Muscle layer of duodenum (tissue), 2 donors: ENCODE data around the gene PIEZO2.
"Not testable (repeated sequence)": the region's sequence is repeated elsewhere in the genome, so short reads cannot be mapped to it uniquely, and the experiment has no call there.

Source experiments
- H3K27ac ChIP-seq: one replicate; pipeline ENCODE4 v1.7.0; 2013; ENCODE audit warnings: mild to moderate bottlenecking, low read length
- H3K27me3 ChIP-seq: one replicate; pipeline ENCODE4 v1.7.0; 2013; ENCODE audit warnings: low read depth, mild to moderate bottlenecking, control low read depth, low read length
- H3K36me3 ChIP-seq, 2 donors: one replicate each; pipeline ENCODE4 v1.7.0; 2013; ENCODE audit warnings: low read length in 2 of 2, control low read depth in 1 of 2, mild to moderate bottlenecking in 1 of 2; ENCODE audit not compliant: insufficient read depth in 2 of 2, control insufficient read depth in 1 of 2
- H3K4me1 ChIP-seq, 2 donors: one replicate each; pipeline ENCODE4 v1.7.0; 2013; ENCODE audit warnings: low read length in 2 of 2, mild to moderate bottlenecking in 2 of 2, control low read depth in 1 of 2, moderate library complexity in 1 of 2; ENCODE audit not compliant: insufficient read depth in 2 of 2, control insufficient read depth in 1 of 2
- H3K4me3 ChIP-seq, 2 donors: one replicate each; pipeline ENCODE4 v1.7.0; 2013; ENCODE audit warnings: low read length in 2 of 2, low read depth in 1 of 2, mild to moderate bottlenecking in 1 of 2
- H3K9me3 ChIP-seq, 2 donors: one replicate each; pipeline ENCODE4 v1.7.0; 2013; ENCODE audit warnings: low read length in 2 of 2, control low read depth in 1 of 2, mild to moderate bottlenecking in 1 of 2; ENCODE audit not compliant: control insufficient read depth in 1 of 2
- donor health status: healthy.

The PIEZO2 gene

GRCh38 chr18:10660179-10660884, 489.0 kb downstream of the PIEZO2 start:
- Histone ChIP-seq H3K4me1 (no peaks in the 10 kb centered on the region), H3K36me3 (no peaks in the 10 kb centered on the region), H3K4me3 (no peak overlapping the region), H3K27ac (peak overlapping the region; percentile 10), H3K27me3 (no peaks in the 10 kb centered on the region), H3K9me3 (no peaks in the 10 kb centered on the region)

GRCh38 chr18:10659594-10659993, 489.8 kb downstream of the PIEZO2 start:
- Histone ChIP-seq H3K9me3 (no peaks in the 10 kb centered on the region), H3K27me3 (no peaks in the 10 kb centered on the region), H3K27ac (no peak overlapping the region), H3K4me1 (no peaks in the 10 kb centered on the region), H3K36me3 (no peaks in the 10 kb centered on the region), H3K4me3 (no peak overlapping the region)

- H3K4me3 ChIP-seq, result no peak overlapping the region
- H3K4me1 ChIP-seq, result no peaks in the 10 kb centered on the region
- no peak overlapping the region for H3K27ac ChIP-seq
- no peaks in the 10 kb centered on the region for H3K9me3 ChIP-seq
- no peaks in the 10 kb centered on the region for H3K27me3 ChIP-seq
- H3K36me3 ChIP-seq, result no peaks in the 10 kb centered on the region
Observed at GRCh38 chr18:10659000-10659399, 490.4 kb downstream of the PIEZO2 start.

- H3K27me3 ChIP-seq, H3K4me1 ChIP-seq, H3K9me3 ChIP-seq, H3K27ac ChIP-seq, H3K4me3 ChIP-seq, H3K36me3 ChIP-seq: not testable (repeated sequence)
Observed at GRCh38 chr18:10644003-10644402, 505.4 kb downstream of the PIEZO2 start.

GRCh38 chr18:10642915-10643524, 506.3 kb downstream of the PIEZO2 start:
- not testable (repeated sequence) for H3K36me3 ChIP-seq, H3K4me3 ChIP-seq, H3K9me3 ChIP-seq, H3K4me1 ChIP-seq, H3K27me3 ChIP-seq, H3K27ac ChIP-seq

GRCh38 chr18:10638539-10638885, 510.9 kb downstream of the PIEZO2 start:
- H3K36me3 ChIP-seq, H3K4me3 ChIP-seq, H3K9me3 ChIP-seq, H3K27me3 ChIP-seq, H3K4me1 ChIP-seq, H3K27ac ChIP-seq: not testable (repeated sequence)

- H3K4me3 ChIP-seq, H3K4me1 ChIP-seq, H3K36me3 ChIP-seq, H3K27me3 ChIP-seq, H3K27ac ChIP-seq, H3K9me3 ChIP-seq: not testable (repeated sequence)
Observed at GRCh38 chr18:10637858-10638538, 511.4 kb downstream of the PIEZO2 start.

GRCh38 chr18:10629076-10629475, 520.3 kb downstream of the PIEZO2 start:
- H3K27me3 ChIP-seq, H3K4me1 ChIP-seq, H3K27ac ChIP-seq, H3K9me3 ChIP-seq, H3K36me3 ChIP-seq, H3K4me3 ChIP-seq: not testable (repeated sequence)

- H3K36me3 ChIP-seq, H3K27ac ChIP-seq, H3K4me3 ChIP-seq, H3K9me3 ChIP-seq, H3K4me1 ChIP-seq, H3K27me3 ChIP-seq: not testable (repeated sequence)
Observed at GRCh38 chr18:10626606-10627213, 522.7 kb downstream of the PIEZO2 start.

GRCh38 chr18:10623606-10624005, 525.8 kb downstream of the PIEZO2 start:
- H3K4me1 ChIP-seq, H3K9me3 ChIP-seq, H3K36me3 ChIP-seq, H3K27ac ChIP-seq, H3K27me3 ChIP-seq, H3K4me3 ChIP-seq: not testable (repeated sequence)

- not testable (repeated sequence) for H3K27me3 ChIP-seq, H3K27ac ChIP-seq, H3K36me3 ChIP-seq, H3K4me1 ChIP-seq, H3K4me3 ChIP-seq, H3K9me3 ChIP-seq
Observed at GRCh38 chr18:10622982-10623381, 526.4 kb downstream of the PIEZO2 start.
